IMR-90 (cell line): ENCODE measurements around the gene BMP7. TPM values are rescaled to one million over a fixed set of nuclear protein-coding genes. Genes with fewer than 3 reads are reported as not detected.

Source experiments
- ATAC-seq: fragments of 200-7000 bp; cut with Tn5 transposase; 2 replicates; pipeline ENCODE4 v1.9.1; 2020; ENCODE audit warnings: low read depth, mild to moderate bottlenecking, moderate library complexity
- BruUV-seq: library from RNA; stranded (reverse); fragments of 400-500 nt; replicated peaks from 2 replicates; lab custom pipeline; 2021; lab: Mats Ljungman, UMichigan
- CTCF ChIA-PET: fragments of 300-600 bp; formaldehyde crosslinking; extraction: SDS; loops from one replicate; lab custom pipeline; 2021; ENCODE audit warnings: antibody characterized with exemption; lab: Yijun Ruan, JAX
- POLR2A ChIA-PET: fragments of 300-600 bp; sonication (Branson Sonifier 250); formaldehyde crosslinking; loops from one replicate; lab custom pipeline; 2022; ENCODE audit warnings: antibody characterized with exemption; ENCODE audit not compliant: unreplicated experiment; lab: Charles Lee
- DNase-seq: peaks from one replicate; pipeline ENCODE4 v3.0.0; 2013
- H2AFZ ChIP-seq: replicated peaks from 2 replicates; pipeline ENCODE3; 2013; ENCODE audit warnings: low read length, mild to moderate bottlenecking; ENCODE audit not compliant: poor library complexity
- H2AK5ac ChIP-seq: 2 replicates; pipeline ENCODE4 v1.6.1; 2013; ENCODE audit warnings: low read depth, low read length, inconsistent platforms
- H2AK9ac ChIP-seq: replicated peaks from 2 replicates; pipeline ENCODE3; 2013; ENCODE audit warnings: mild to moderate bottlenecking, low read depth, low read length, moderate library complexity; ENCODE audit not compliant: poor library complexity
- H2BK120ac ChIP-seq: 2 replicates; pipeline ENCODE4 v1.6.1; 2013; ENCODE audit warnings: low read depth, low read length, inconsistent platforms
- H2BK15ac ChIP-seq: 3 replicates; pipeline ENCODE4 v1.6.1; 2013; ENCODE audit warnings: low read depth, low read length, inconsistent platforms
- H2BK20ac ChIP-seq: 2 replicates; pipeline ENCODE4 v1.6.1; 2013; ENCODE audit warnings: low read depth, mild to moderate bottlenecking, inconsistent platforms, low read length, moderate library complexity
- H2BK5ac ChIP-seq: 2 replicates; pipeline ENCODE4 v1.6.1; 2013; ENCODE audit warnings: mild to moderate bottlenecking, low read depth, low read length, inconsistent platforms; ENCODE audit not compliant: poor library complexity, severe bottlenecking
- H3K14ac ChIP-seq: replicated peaks from 2 replicates; pipeline ENCODE4 v1.6.1; 2013; ENCODE audit warnings: low read depth, low read length, inconsistent platforms
- H3K18ac ChIP-seq: 2 replicates; pipeline ENCODE4 v1.6.1; 2013; ENCODE audit warnings: low read depth, low read length, control low read depth
- H3K23ac ChIP-seq: 2 replicates; pipeline ENCODE4 v1.6.1; 2013; ENCODE audit warnings: low read depth, low read length, inconsistent platforms
- H3K27ac ChIP-seq: 2 replicates; pipeline ENCODE4 v1.5.1; 2013; ENCODE audit warnings: mild to moderate bottlenecking, control low read depth, low read length; ENCODE audit not compliant: insufficient read depth
- H3K27me3 ChIP-seq: 2 replicates; pipeline ENCODE4 v1.6.1; 2013; ENCODE audit warnings: low read length; ENCODE audit not compliant: control insufficient read depth, insufficient read depth
- H3K36me3 ChIP-seq: 2 replicates; pipeline ENCODE4 v1.6.1; 2013; ENCODE audit warnings: low read length, mixed read lengths; ENCODE audit not compliant: control insufficient read depth, insufficient read depth
- H3K4ac ChIP-seq: 2 replicates; pipeline ENCODE4 v1.6.1; 2013; ENCODE audit warnings: low read depth, low read length, inconsistent platforms
- H3K4me1 ChIP-seq: 2 replicates; pipeline ENCODE4 v1.6.1; 2013; ENCODE audit warnings: low read length, mixed read lengths; ENCODE audit not compliant: control insufficient read depth, insufficient read depth
- H3K4me2 ChIP-seq: 2 replicates; pipeline ENCODE4 v1.6.1; 2013; ENCODE audit warnings: low read depth, mild to moderate bottlenecking, control low read depth, low read length, moderate library complexity
- H3K4me3 ChIP-seq: 2 replicates; pipeline ENCODE4 v1.5.1; 2013; ENCODE audit warnings: low read depth, mild to moderate bottlenecking, control low read depth, low read length, moderate library complexity; ENCODE audit not compliant: insufficient read depth
- H3K56ac ChIP-seq: 2 replicates; pipeline ENCODE4 v1.6.1; 2013; ENCODE audit warnings: low read length, inconsistent platforms; ENCODE audit not compliant: insufficient read depth; ENCODE audit errors: extremely low read depth
- H3K79me1 ChIP-seq, 2 experiments: 2 replicates each; pipeline ENCODE4 v1.6.1; 2013; ENCODE audit warnings: low read length in 2 of 2, inconsistent platforms in 1 of 2, low read depth in 1 of 2
- H3K9ac ChIP-seq: 2 replicates; pipeline ENCODE4 v1.6.1; 2013; ENCODE audit warnings: low read depth, low read length, control low read depth
- H3K9me1 ChIP-seq: 2 replicates; pipeline ENCODE4 v1.6.1; 2013; ENCODE audit warnings: low read length, inconsistent platforms; ENCODE audit not compliant: insufficient read depth
- H3K9me3 ChIP-seq: 2 replicates; pipeline ENCODE4 v1.6.1; 2013; ENCODE audit warnings: low read length; ENCODE audit not compliant: control insufficient read depth, insufficient read depth
- H4K20me1 ChIP-seq: 2 replicates; pipeline ENCODE4 v1.6.1; 2013; ENCODE audit warnings: low read length, inconsistent platforms; ENCODE audit not compliant: insufficient read depth
- H4K5ac ChIP-seq: 2 replicates; pipeline ENCODE4 v1.6.1; 2013; ENCODE audit warnings: mild to moderate bottlenecking, low read depth, low read length, control low read depth
- H4K8ac ChIP-seq, 2 experiments: 2 replicates each; pipeline ENCODE4 v1.6.1; 2013; ENCODE audit warnings: low read depth in 2 of 2, low read length in 2 of 2, control low read depth in 1 of 2, inconsistent platforms in 1 of 2
- H4K91ac ChIP-seq: 2 replicates; pipeline ENCODE4 v1.6.1; 2013; ENCODE audit warnings: low read depth, low read length, inconsistent platforms; ENCODE audit not compliant: insufficient read depth
- BHLHE40 ChIP-seq: fragments of 150-350 bp; IDR thresholded peaks from 2 replicates; pipeline ENCODE4 v1.6.1; 2016; ENCODE audit warnings: mild to moderate bottlenecking, low read depth, low read length
- CEBPB ChIP-seq: IDR thresholded peaks from 2 replicates; pipeline ENCODE4 v1.6.1; 2012; ENCODE audit warnings: low read depth, low read length, improper control_type of control experiment
- CHD1 ChIP-seq: IDR thresholded peaks from 2 replicates; pipeline ENCODE4 v1.6.1; 2012; ENCODE audit warnings: low read depth, low read length, improper control_type of control experiment
- FOS ChIP-seq: fragments of 150-350 bp; IDR thresholded peaks from 2 replicates; pipeline ENCODE4 v1.6.1; 2016; ENCODE audit warnings: low read depth, low read length
- MAFK ChIP-seq: IDR thresholded peaks from 2 replicates; pipeline ENCODE4 v1.6.1; 2012; ENCODE audit warnings: low read depth, low read length, improper control_type of control experiment
- MAZ ChIP-seq: IDR thresholded peaks from 2 replicates; pipeline ENCODE4 v1.6.1; 2012; ENCODE audit warnings: low read depth, mild to moderate bottlenecking, low read length, improper control_type of control experiment, moderate library complexity, borderline replicate concordance
- MXI1 ChIP-seq: IDR thresholded peaks from 2 replicates; pipeline ENCODE4 v1.6.1; 2012; ENCODE audit warnings: low read depth, mild to moderate bottlenecking, low read length, moderate library complexity, borderline replicate concordance
- NFE2L2 ChIP-seq: fragments of 150-350 bp; IDR thresholded peaks from 2 replicates; pipeline ENCODE4 v1.6.1; 2016; ENCODE audit warnings: low read depth, mild to moderate bottlenecking, low read length
- RAD21 ChIP-seq: IDR thresholded peaks from 2 replicates; pipeline ENCODE4 v1.6.1; 2012; ENCODE audit warnings: low read length, improper control_type of control experiment
- RFX5 ChIP-seq: IDR thresholded peaks from 2 replicates; pipeline ENCODE4 v1.8.0; 2012; ENCODE audit warnings: low read depth, mild to moderate bottlenecking, low read length, moderate library complexity
- SMC3 ChIP-seq: fragments of 150-350 bp; IDR thresholded peaks from 2 replicates; pipeline ENCODE4 v1.6.1; 2016; ENCODE audit warnings: low read depth, mild to moderate bottlenecking, antibody characterized with exemption, low read length, moderate library complexity
- WGBS, 2 experiments: methylation state at CpG; one replicate each; pipeline versions ENCODE4 v1.1.5 to v1.1.7; 2013; ENCODE audit warnings: missing lambda C conversion rate in 2 of 2; ENCODE audit not compliant: insufficient read length in 1 of 2; ENCODE audit errors: extremely low coverage in 2 of 2; 5-methylcytosine and 5-hydroxymethylcytosine counted together
- dilution Hi-C: fragments of 300-500 bp; cut with HindIII; formaldehyde crosslinking; loops from one replicate; pipeline ENCODE4 v1.14.3; 2018; ENCODE audit warnings: low sequenced_read_pairs; ENCODE audit not compliant: unreplicated experiment
- in situ Hi-C: fragments of 300-500 bp; cut with MboI; formaldehyde crosslinking; loops from 3 replicates; pipeline ENCODE4 v1.14.3; 2019; ENCODE audit warnings: low sequenced_read_pairs, inconsistent platforms, mixed read lengths
- intact Hi-C: fragments of 100-400 bp; cut with micrococcal nuclease; formaldehyde crosslinking; loops from 2 replicates; pipeline ENCODE4 v1.10.0; 2022
- polyA plus RNA-seq, 3 experiments: library from polyadenylated mRNA; depleted of rRNA; stranded (reverse); fragments of >200 nt; gene quantifications; 2 replicates each; pipeline ENCODE4 v1.2.3, GENCODE V29; 2012; ENCODE audit warnings: low replicate concordance in 1 of 3
- total RNA-seq: library from RNA; depleted of rRNA; stranded (reverse); fragments of >200 nt; gene quantifications from 2 replicates; pipeline ENCODE4 v1.2.3, GENCODE V29; 2012
- TF ChIP-seq, protein P1 (sequence below): conservative IDR thresholded peaks from 2 replicates; pipeline ENCODE4 v1.5.1; 2012; ENCODE audit warnings: mild to moderate bottlenecking, low read depth, low read length, improper control_type of control experiment
- TF ChIP-seq, protein P2 (sequence below): fragments of 150-350 bp; IDR thresholded peaks from 2 replicates; pipeline ENCODE4 v1.6.1; 2016; ENCODE audit warnings: low read depth, mild to moderate bottlenecking, low read length, moderate library complexity, borderline replicate concordance

BMP7 gene
- total and polyA plus RNA-seq, 2 of the 4 experiments (the other 2 are of a cell fraction): not detected

DNA sequence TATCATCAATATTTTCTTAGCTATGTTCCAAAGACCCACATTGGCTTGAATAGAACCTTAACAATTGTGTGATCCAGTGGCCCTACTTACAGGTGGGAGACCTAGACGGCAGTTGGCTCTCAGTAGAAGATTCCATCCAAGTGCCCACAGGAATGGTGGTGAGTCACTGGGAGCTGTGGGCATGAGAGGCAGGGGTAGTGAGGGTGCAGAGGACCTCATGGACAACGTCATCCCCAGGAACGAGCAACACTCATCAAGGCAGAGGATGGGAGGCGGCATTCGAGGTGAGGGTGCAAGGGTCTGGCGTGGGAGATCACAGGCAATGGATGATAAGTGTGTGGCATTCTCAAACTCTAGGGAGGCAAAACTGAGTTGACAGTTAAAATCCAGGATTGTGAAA, 45.7 kb upstream of the BMP7 start:
- Histone ChIP-seq H3K79me1 (no peaks in the 10 kb centered on the region), H3K23ac (no peak overlapping the region), H4K8ac (no peak overlapping the region), H4K5ac (no peak overlapping the region), H3K4ac (no peak overlapping the region), H3K14ac (no peak overlapping the region), H2BK20ac (no peak overlapping the region), H2BK5ac (no peak overlapping the region), H3K36me3 (no peaks in the 10 kb centered on the region), H3K4me2 (no peak overlapping the region), H2AK5ac (no peak overlapping the region), H2AK9ac (no peak overlapping the region), H4K91ac (no peak overlapping the region), H3K56ac (no peak overlapping the region), H3K27ac (no peak overlapping the region), H2BK15ac (no peak overlapping the region), H3K9me3 (no peaks in the 10 kb centered on the region), H3K27me3 (peaks cover 2% of the 10 kb centered on the region; the same call in 1 of the 2 replicates), H3K18ac (no peak overlapping the region), H2AFZ (no peak overlapping the region), H2BK120ac (no peak overlapping the region), H3K9ac (no peak overlapping the region), H3K9me1 (no peaks in the 10 kb centered on the region), H3K4me1 (no peaks in the 10 kb centered on the region), H4K20me1 (no peaks in the 10 kb centered on the region), H3K4me3 (no peak overlapping the region)
- BruUV-seq: no TSS peak
- no peak for TF ChIP-seq NFE2L2
- TF ChIP-seq CEBPB: no peak
- no peak for TF ChIP-seq MAZ
- TF ChIP-seq CHD1: no peak
- TF ChIP-seq, protein P1, sequence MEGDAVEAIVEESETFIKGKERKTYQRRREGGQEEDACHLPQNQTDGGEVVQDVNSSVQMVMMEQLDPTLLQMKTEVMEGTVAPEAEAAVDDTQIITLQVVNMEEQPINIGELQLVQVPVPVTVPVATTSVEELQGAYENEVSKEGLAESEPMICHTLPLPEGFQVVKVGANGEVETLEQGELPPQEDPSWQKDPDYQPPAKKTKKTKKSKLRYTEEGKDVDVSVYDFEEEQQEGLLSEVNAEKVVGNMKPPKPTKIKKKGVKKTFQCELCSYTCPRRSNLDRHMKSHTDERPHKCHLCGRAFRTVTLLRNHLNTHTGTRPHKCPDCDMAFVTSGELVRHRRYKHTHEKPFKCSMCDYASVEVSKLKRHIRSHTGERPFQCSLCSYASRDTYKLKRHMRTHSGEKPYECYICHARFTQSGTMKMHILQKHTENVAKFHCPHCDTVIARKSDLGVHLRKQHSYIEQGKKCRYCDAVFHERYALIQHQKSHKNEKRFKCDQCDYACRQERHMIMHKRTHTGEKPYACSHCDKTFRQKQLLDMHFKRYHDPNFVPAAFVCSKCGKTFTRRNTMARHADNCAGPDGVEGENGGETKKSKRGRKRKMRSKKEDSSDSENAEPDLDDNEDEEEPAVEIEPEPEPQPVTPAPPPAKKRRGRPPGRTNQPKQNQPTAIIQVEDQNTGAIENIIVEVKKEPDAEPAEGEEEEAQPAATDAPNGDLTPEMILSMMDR: no peak
- no peak for TF ChIP-seq RAD21
- no peak for TF ChIP-seq SMC3
- no peak for TF ChIP-seq FOS
- no peak for TF ChIP-seq MAFK
- no peak for TF ChIP-seq RFX5
- no peak for TF ChIP-seq BHLHE40
- TF ChIP-seq, protein P2, sequence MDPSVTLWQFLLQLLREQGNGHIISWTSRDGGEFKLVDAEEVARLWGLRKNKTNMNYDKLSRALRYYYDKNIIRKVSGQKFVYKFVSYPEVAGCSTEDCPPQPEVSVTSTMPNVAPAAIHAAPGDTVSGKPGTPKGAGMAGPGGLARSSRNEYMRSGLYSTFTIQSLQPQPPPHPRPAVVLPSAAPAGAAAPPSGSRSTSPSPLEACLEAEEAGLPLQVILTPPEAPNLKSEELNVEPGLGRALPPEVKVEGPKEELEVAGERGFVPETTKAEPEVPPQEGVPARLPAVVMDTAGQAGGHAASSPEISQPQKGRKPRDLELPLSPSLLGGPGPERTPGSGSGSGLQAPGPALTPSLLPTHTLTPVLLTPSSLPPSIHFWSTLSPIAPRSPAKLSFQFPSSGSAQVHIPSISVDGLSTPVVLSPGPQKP: no peak
- TF ChIP-seq MXI1: no peak
- no peak for ATAC-seq
- intact Hi-C loops (no loop called here), dilution Hi-C loops (no loop called here), in situ Hi-C loops (no loop called here)
- CTCF ChIA-PET: no interaction called here
- POLR2A ChIA-PET: no interaction called here
- no peak for DNase-seq
- WGBS, 2 experiments: 53% methylated on average over 3 of the region's 6 CpGs; no CpG with 5 or more reads in 1 of the 2 experiments
